ENCODE measurements around the gene TNIP1. TPM values are rescaled to one million over a fixed set of nuclear protein-coding genes. Genes with fewer than 3 reads are reported as not detected.

TNIP1 gene
- total RNA-seq, 1 donor = 85.8 TPM

DNA sequence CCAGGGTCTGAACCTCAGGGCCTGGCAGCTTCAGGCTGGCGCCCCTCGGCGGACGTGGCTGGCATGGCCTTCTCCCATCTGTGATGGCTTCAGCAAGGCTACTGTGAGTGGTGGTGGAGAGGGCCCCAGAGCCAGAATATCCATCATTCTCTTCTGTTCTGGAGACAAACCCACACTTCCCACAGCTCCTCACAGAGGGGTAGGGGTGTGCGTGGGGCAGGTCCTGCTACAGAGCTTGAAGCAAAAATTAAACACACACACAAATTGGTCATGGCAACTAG is 50.8 kb downstream of the TNIP1 start:
- Histone ChIP-seq H3K27ac (ENCODE audit: low read depth, low read length) (no peak overlapping the region), H3K4me2 (ENCODE audit: insufficient read depth, low read length) (no peak overlapping the region), H3K36me3 (ENCODE audit: insufficient read depth, low read length) (peaks cover 34% of the 10 kb centered on the region), H4K20me1 (ENCODE audit: insufficient read depth, low read length) (no peaks in the 10 kb centered on the region), H3K9me3 (ENCODE audit: low read depth, low read length) (no peaks in the 10 kb centered on the region), H2AFZ (ENCODE audit: low read length) (no peak overlapping the region), H3K4me1 (ENCODE audit: insufficient read depth, low read length) (no peaks in the 10 kb centered on the region), H3K79me2 (ENCODE audit: insufficient read depth, low read length) (no peaks in the 10 kb centered on the region), H3K27me3 (ENCODE audit: insufficient read depth, low read length) (no peaks in the 10 kb centered on the region), H3K4me3 (ENCODE audit: insufficient read depth, low read length) (no peak overlapping the region)
- DNase-seq (ENCODE audit: insufficient read length, low spot score, missing footprints) = no peak
- TF ChIP-seq, protein P1, sequence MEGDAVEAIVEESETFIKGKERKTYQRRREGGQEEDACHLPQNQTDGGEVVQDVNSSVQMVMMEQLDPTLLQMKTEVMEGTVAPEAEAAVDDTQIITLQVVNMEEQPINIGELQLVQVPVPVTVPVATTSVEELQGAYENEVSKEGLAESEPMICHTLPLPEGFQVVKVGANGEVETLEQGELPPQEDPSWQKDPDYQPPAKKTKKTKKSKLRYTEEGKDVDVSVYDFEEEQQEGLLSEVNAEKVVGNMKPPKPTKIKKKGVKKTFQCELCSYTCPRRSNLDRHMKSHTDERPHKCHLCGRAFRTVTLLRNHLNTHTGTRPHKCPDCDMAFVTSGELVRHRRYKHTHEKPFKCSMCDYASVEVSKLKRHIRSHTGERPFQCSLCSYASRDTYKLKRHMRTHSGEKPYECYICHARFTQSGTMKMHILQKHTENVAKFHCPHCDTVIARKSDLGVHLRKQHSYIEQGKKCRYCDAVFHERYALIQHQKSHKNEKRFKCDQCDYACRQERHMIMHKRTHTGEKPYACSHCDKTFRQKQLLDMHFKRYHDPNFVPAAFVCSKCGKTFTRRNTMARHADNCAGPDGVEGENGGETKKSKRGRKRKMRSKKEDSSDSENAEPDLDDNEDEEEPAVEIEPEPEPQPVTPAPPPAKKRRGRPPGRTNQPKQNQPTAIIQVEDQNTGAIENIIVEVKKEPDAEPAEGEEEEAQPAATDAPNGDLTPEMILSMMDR (IDR thresholded peaks at IDR 0.05; ENCODE audit: extremely low read depth, low read depth, low read length) = no peak

DNA sequence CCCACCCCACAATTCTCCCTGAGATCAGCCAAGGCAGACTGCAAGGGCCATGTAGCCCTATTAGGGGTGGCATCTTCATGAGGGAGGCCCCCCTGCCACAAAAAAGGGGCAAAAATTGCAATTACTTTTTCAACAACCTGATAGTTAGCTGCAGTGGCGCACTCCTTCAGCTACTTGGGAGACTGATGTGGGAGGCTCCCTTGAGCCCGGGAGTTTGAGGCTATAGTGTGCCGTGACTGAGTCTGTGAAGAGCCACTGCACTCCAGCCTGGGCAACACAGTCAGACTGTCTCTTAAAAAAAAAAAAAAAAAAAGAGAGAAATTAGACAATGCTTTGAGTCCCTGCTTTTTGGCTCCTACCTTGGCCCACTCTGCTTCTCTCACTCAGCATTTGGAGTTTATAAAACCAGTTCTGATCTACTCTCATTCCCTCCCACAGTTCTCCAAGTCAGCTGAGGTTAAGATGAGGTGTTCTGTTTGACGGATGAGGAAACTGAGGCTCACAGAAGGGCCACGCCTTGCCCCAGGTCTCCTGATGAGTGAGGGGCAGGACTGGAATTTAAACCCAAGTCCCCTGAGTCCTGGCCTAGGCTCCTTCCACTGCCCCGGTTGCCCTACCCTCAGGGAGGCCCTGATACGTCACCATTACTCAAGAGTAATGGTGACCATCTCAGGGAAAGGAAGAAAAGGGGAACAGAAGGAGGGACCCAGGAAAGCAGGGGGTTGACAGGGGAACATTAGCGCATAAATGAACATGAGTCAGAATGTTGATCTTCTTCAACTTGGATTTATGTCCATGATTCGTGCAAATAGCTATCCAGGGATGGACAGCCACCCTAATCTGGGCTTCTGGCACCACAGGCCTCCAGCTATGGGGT is 51.4 kb downstream of the TNIP1 start:
- TF ChIP-seq, protein P1 (IDR thresholded peaks at IDR 0.05; ENCODE audit: extremely low read depth, low read depth, low read length) = no peak
- Histone ChIP-seq H3K4me1 (ENCODE audit: insufficient read depth, low read length) (peaks cover 5% of the 10 kb centered on the region), H3K36me3 (ENCODE audit: insufficient read depth, low read length) (peaks cover 29% of the 10 kb centered on the region)

DNA sequence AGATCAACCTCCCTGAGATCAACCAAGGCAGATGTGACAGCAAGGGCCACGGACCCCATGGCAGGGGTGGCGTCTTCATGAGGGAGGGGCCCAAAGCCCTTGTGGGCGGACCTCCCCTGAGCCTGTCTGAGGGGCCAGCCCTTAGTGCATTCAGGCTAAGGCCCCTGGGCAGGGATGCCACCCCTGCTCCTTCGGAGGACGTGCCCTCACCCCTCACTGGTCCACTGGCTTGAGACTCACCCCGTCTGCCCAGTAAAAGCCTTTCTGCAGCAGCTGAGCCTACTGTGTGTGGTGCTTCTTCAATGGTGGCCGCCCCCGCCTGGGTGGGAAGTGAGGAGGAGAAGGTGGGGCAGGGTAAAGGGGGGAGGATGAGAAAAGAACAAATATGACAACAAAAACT is 52.1 kb downstream of the TNIP1 start:
- H4K20me1 ChIP-seq (ENCODE audit: insufficient read depth, low read length) = no peaks in the 10 kb centered on the region
- no peaks in the 10 kb centered on the region for H3K27me3 ChIP-seq (ENCODE audit: insufficient read depth, low read length)
- no peak overlapping the region for H3K27ac ChIP-seq (ENCODE audit: low read depth, low read length)
- no peak overlapping the region for H3K4me3 ChIP-seq (ENCODE audit: insufficient read depth, low read length)
- no peak for DNase-seq (ENCODE audit: insufficient read length, low spot score, missing footprints)
- H3K36me3 ChIP-seq (ENCODE audit: insufficient read depth, low read length) = peaks cover 22% of the 10 kb centered on the region
- H3K9me3 ChIP-seq (ENCODE audit: low read depth, low read length) = no peaks in the 10 kb centered on the region
- H3K4me1 ChIP-seq (ENCODE audit: insufficient read depth, low read length) = peaks cover 12% of the 10 kb centered on the region
- no peaks in the 10 kb centered on the region for H3K79me2 ChIP-seq (ENCODE audit: insufficient read depth, low read length)
- H3K4me2 ChIP-seq (ENCODE audit: insufficient read depth, low read length) = no peak overlapping the region
- H2AFZ ChIP-seq (ENCODE audit: low read length) = no peak overlapping the region
- TF ChIP-seq, protein P1 (IDR thresholded peaks at IDR 0.05; ENCODE audit: extremely low read depth, low read depth, low read length) = no peak

More for the DNA sequence above, 51.4 kb downstream of the TNIP1 start:
- Histone ChIP-seq H3K27ac (ENCODE audit: low read depth, low read length) (no peak overlapping the region), H3K4me3 (ENCODE audit: insufficient read depth, low read length) (no peak overlapping the region), H4K20me1 (ENCODE audit: insufficient read depth, low read length) (no peaks in the 10 kb centered on the region), H3K9me3 (ENCODE audit: low read depth, low read length) (no peaks in the 10 kb centered on the region), H2AFZ (ENCODE audit: low read length) (no peak overlapping the region), H3K27me3 (ENCODE audit: insufficient read depth, low read length) (no peaks in the 10 kb centered on the region), H3K79me2 (ENCODE audit: insufficient read depth, low read length) (no peaks in the 10 kb centered on the region), H3K4me2 (ENCODE audit: insufficient read depth, low read length) (no peak overlapping the region)
- no peak for DNase-seq (ENCODE audit: insufficient read length, low spot score, missing footprints)

DNA sequence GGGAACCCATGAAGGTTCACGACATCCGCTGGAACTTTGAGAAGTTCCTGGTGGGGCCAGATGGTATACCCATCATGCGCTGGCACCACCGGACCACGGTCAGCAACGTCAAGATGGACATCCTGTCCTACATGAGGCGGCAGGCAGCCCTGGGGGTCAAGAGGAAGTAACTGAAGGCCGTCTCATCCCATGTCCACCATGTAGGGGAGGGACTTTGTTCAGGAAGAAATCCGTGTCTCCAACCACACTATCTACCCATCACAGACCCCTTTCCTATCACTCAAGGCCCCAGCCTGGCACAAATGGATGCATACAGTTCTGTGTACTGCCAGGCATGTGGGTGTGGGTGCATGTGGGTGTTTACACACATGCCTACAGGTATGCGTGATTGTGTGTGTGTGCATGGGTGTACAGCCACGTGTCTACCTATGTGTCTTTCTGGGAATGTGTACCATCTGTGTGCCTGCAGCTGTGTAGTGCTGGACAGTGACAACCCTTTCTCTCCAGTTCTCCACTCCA is 52.8 kb downstream of the TNIP1 start:
- peaks cover 20% of the 10 kb centered on the region for H3K36me3 ChIP-seq (ENCODE audit: insufficient read depth, low read length)
- H3K27me3 ChIP-seq (ENCODE audit: insufficient read depth, low read length) = no peaks in the 10 kb centered on the region
- H3K79me2 ChIP-seq (ENCODE audit: insufficient read depth, low read length) = no peaks in the 10 kb centered on the region
- no peak overlapping the region for H3K4me3 ChIP-seq (ENCODE audit: insufficient read depth, low read length)
- H3K27ac ChIP-seq (ENCODE audit: low read depth, low read length) = no peak overlapping the region
- no peak for DNase-seq (ENCODE audit: insufficient read length, low spot score, missing footprints)
- TF ChIP-seq, protein P1 (IDR thresholded peaks at IDR 0.05; ENCODE audit: extremely low read depth, low read depth, low read length) = no peak
- no peaks in the 10 kb centered on the region for H3K9me3 ChIP-seq (ENCODE audit: low read depth, low read length)
- H3K4me1 ChIP-seq (ENCODE audit: insufficient read depth, low read length) = peaks cover 19% of the 10 kb centered on the region
- no peaks in the 10 kb centered on the region for H4K20me1 ChIP-seq (ENCODE audit: insufficient read depth, low read length)
- no peak overlapping the region for H2AFZ ChIP-seq (ENCODE audit: low read length)
- H3K4me2 ChIP-seq (ENCODE audit: insufficient read depth, low read length) = no peak overlapping the region
